Astrocyte of the spinal cord (primary cell): ENCODE measurements around the gene C8B.

Experiments used
- DNase-seq: peaks from one replicate; pipeline ENCODE4 v3.0.0; 2011; ENCODE audit warnings: low read depth, low spot score
- H3K4me3 ChIP-seq: 2 replicates; pipeline ENCODE4 v1.5.1; 2011; ENCODE audit warnings: low read depth, mild to moderate bottlenecking, low read length, moderate library complexity
- CTCF ChIP-seq: IDR thresholded peaks from 2 replicates; pipeline ENCODE4 v1.5.1; 2012; ENCODE audit warnings: low read depth, mild to moderate bottlenecking, low read length, inconsistent platforms
- in situ Hi-C: cut with HindIII; loops from 2 replicates; pipeline ENCODE4 v1.10.0; 2017; ENCODE audit warnings: low sequenced_read_pairs

The C8B gene

GRCh38 chr1:57007472-57007871, 41.7 kb upstream of the C8B start:
- no peak for DNase-seq
- TF ChIP-seq CTCF, result no peak
- in situ Hi-C loops, result no loop called here
- H3K4me3 ChIP-seq, result no peak overlapping the region

GRCh38 chr1:57003398-57004139, 37.8 kb upstream of the C8B start:
- H3K4me3 ChIP-seq, result no peak overlapping the region
- in situ Hi-C loops, result no loop called here
- no peak for DNase-seq
- no peak for TF ChIP-seq CTCF

GRCh38 chr1:56995414-56996100, 29.7 kb upstream of the C8B start:
- TF ChIP-seq CTCF, result no peak
- in situ Hi-C loops, result no loop called here
- no peak overlapping the region for H3K4me3 ChIP-seq
- DNase-seq, result no peak

GRCh38 chr1:56993475-56993874, 27.7 kb upstream of the C8B start:
- no peak for TF ChIP-seq CTCF
- no peak overlapping the region for H3K4me3 ChIP-seq
- DNase-seq, result no peak
- in situ Hi-C loops, result no loop called here

- no peak for DNase-seq
- TF ChIP-seq CTCF, result no peak
- in situ Hi-C loops, result no loop called here
- H3K4me3 ChIP-seq, result no peak overlapping the region
Measured at GRCh38 chr1:56992318-56993125, 26.7 kb upstream of the C8B start.

- no peak for DNase-seq
- in situ Hi-C loops, result no loop called here
- no peak overlapping the region for H3K4me3 ChIP-seq
- no peak for TF ChIP-seq CTCF
Measured at GRCh38 chr1:56991576-56991975, 25.8 kb upstream of the C8B start.
